HG02852 (cell line): ENCODE results near the gene RBM42.
A peak's percentile ranks its signal among the peaks of the same experiment; 100 is the strongest.
"Not testable (repeated sequence)": the region's sequence is repeated elsewhere in the genome, so short reads cannot be mapped to it uniquely, and the experiment has no call there.

Experiments used
- ATAC-seq: cut with Tn5 transposase; IDR thresholded peaks from one replicate; pipeline ENCODE4 v1.9.1; 2021; ENCODE audit warnings: mild to moderate bottlenecking, moderate library complexity; ENCODE audit not compliant: unreplicated experiment

Gene RBM42, protein sequence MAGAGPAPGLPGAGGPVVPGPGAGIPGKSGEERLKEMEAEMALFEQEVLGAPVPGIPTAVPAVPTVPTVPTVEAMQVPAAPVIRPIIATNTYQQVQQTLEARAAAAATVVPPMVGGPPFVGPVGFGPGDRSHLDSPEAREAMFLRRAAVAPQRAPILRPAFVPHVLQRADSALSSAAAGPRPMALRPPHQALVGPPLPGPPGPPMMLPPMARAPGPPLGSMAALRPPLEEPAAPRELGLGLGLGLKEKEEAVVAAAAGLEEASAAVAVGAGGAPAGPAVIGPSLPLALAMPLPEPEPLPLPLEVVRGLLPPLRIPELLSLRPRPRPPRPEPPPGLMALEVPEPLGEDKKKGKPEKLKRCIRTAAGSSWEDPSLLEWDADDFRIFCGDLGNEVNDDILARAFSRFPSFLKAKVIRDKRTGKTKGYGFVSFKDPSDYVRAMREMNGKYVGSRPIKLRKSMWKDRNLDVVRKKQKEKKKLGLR

GRCh38 chr19:35628565-35629331 lies at the start of gene RBM42:
Gene RBM42, plus strand, starts transcription at chr19:35629036. Its CDS starts 118 bp downstream, at chr19:35629154.
- ATAC-seq = peak; percentile 95

GRCh38 chr19:35582760-35583159 lies 46.1 kb upstream of the RBM42 start:
- no peak for ATAC-seq

DNA sequence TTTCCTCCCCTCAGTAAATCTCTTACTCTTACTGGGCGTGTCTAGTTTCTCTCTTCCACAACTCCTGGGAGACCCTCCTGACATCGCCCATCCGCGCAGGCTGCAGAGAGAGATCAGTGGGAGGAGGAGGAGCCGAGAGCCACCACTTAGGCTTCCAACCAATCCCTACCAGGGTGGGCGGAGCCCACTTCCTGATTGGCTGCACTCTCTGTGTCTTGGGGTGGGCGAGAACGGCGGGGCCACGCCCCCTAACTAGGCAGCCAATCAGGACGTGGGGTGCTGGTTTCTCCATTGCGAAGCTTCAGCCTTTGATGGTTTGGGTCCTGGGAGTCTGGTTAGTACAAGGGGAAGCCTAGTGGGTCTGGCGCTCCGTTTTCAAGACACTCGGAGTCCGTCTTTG lies 43.0 kb upstream of the RBM42 start, which contains the start of gene PMIS2:
Gene PMIS2, plus strand, starts transcription at position 326 of the 400 bp plus-strand sequence. CDS start 87 bp downstream, outside the sequence.
- no peak for ATAC-seq

GRCh38 chr19:35587321-35587720 lies 41.5 kb upstream of the RBM42 start:
- no peak for ATAC-seq

DNA sequence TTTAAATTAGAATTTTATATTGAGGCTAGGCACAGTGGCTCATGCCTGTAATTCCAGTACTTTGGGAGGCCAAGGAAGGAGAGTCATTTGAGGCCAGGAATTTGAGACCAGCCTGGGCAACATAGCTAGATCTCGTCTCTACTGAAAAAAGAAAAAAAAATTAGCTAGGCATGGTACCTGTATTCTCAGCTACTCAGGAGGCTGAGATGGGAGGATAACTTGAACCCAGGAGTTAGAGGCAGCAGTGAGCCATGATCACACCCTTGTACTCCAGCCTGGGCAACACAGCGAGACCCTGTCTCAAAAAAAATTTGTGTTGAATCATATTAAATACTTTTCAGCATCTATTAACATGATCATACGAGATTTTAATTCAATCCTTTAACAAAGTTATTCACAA lies 38.0 kb upstream of the RBM42 start:
- ATAC-seq = no peak

GRCh38 chr19:35592226-35592625 lies 36.6 kb upstream of the RBM42 start:
- ATAC-seq = no peak

DNA sequence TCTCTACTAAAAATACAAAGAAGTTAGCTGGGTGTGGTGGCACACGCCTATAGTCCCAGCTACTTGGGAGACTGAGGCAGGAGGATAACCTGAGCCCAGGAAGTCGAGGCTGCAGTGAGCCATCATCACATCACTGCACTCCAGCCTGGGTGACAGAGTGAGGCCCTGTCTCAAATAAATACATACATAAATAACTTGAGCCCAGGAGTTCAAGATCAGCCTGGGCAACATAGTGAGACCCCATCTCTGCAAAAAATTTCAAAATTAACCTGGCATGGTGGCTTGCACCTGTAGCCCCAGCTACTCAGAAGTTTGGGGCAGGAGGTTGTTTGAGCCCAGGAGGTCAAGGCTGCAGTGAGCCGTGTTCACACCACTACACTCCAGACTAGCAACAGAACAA lies 33.8 kb upstream of the RBM42 start:
- not testable (repeated sequence) for ATAC-seq

DNA sequence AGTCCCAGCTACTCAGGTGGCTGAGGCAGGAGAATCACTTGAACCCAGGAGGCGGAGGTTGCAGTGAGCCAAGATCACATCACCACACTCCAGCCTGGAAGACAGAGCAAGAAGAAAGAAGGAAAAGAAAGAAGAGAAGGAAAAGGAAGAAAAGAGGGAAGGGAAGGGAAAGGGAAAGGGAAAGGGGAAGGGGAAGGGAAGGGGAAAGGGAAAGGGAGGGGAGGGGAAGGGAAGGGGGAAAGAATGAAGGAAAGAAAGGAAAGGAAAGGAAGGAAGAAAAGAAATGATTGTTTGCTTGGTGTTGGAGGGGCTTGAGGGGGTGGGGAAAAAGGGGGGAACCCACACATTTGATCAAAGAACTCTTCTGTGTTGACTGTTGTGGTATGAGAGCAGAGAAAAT lies 32.9 kb upstream of the RBM42 start:
- ATAC-seq = no peak

DNA sequence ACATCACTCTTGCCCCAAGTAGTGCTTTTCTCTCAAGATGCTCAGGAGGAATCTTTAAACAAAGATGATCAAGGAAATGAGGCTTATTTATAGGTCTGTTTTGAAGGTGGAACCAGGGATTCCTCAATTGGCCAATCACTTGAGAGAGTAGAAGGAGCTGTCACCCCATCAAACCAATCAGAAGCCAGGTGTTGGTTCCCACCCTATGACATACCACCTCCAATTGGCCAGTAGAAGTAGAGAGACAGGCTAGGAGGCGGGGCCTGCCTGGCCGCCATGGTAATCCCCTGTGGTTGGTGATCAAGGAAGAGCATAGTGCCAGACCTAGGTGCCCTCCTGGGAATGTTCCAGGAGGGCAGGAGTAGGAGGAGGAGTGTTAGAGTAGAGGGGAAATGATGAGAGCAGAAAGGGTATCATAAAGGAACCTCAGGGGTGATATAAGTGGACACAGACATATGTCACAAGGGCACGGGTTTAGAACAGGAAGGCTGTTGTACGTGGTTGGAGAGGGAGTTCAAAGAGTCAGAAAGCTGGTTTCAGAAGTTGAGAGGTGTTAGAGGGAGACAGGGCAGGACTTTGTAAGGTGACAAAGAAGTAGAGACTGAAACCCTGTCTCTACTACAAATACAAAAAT lies 32.4 kb upstream of the RBM42 start:
- ATAC-seq = no peak

- ATAC-seq = no peak
Observed at GRCh38 chr19:35601971-35602370, 26.9 kb upstream of the RBM42 start.

- not testable (repeated sequence) for ATAC-seq
Observed at GRCh38 chr19:35604436-35604835, 24.4 kb upstream of the RBM42 start.

GRCh38 chr19:35607170-35607569 lies 21.7 kb upstream of the RBM42 start:
- not testable (repeated sequence) for ATAC-seq

GRCh38 chr19:35607661-35608060 lies 21.2 kb upstream of the RBM42 start:
- ATAC-seq = no peak

DNA sequence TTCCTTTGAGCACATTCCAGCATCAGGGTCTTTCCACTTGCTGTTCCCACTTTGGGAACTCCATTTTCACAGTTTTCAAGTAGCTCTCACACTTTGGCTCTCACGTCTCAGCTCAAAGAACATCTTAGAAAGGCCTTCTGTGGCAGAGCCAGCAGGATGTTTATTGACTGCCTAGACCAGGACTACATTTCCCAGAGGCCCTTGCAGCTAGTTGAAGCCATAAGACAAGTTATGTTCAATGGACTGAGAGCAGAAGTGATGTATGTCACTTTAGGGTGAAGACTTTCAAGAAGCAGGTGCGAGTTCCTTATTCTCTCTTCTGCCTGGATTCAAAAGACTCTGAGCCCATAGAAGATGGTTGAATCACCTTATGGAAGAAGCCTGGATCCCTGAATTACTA lies 20.6 kb upstream of the RBM42 start:
- no peak for ATAC-seq

GRCh38 chr19:35609851-35610353 lies 18.9 kb upstream of the RBM42 start:
- ATAC-seq = no peak

- no peak for ATAC-seq
Observed at GRCh38 chr19:35612224-35612558, 16.6 kb upstream of the RBM42 start.

DNA sequence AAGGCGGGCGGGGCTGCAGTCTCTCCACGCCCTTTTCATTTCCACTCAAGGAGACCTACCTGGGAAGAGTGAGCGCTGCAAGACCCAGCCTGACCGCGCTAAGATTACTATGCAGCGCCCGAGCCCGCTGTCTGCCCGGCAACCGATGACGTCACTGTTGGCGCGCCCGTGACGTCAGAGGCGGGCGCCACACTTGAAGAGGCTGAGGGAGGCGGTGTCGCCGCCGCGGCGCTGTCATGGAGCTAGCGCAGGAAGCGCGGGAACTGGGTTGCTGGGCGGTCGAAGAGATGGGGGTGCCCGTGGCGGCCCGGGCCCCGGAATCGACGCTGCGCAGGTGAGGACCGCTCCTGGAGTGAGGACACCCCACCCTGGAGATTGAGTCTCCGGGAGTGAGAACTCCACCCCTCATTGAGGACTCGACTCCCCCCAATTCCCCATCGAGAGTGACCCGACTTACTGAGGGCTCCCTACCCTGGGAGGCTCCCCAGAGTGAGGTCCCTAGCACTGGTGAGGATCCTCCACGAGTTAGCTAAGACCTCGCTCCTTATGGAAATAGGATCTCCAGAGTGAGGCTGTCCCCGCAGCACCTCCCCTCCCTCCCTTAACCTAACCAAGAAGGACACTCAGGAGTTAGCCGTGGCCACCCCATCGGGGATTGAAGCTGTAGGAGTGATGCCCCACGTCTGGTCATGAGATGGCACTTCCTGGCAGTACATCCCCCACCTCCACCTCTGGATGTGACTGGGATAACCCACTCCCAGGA lies 16.1 kb upstream of the RBM42 start, which contains the start of gene HAUS5:
Gene HAUS5, plus strand, starts transcription at position 177 of the 763 bp plus-strand sequence. Its CDS starts 60 bp downstream, at position 237.
- ATAC-seq = peak; percentile 79

DNA sequence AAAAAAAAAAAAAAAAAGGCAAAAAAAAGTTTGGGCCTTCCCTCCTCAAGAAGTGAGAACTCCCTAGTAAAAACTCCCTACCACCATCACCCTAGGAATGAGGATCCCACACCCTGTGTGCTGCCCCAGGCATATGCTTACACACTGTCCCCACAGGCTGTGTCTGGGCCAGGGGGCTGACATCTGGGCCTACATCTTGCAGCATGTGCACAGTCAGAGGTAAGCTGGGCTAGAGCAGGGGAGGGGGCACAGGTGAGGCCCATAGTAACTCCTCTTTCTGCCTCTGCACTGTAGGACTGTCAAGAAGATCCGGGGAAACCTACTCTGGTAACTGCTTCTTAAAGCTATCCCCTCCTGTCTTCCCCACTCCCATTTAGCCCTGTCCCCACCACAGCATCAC lies 15.3 kb upstream of the RBM42 start:
- ATAC-seq = no peak

DNA sequence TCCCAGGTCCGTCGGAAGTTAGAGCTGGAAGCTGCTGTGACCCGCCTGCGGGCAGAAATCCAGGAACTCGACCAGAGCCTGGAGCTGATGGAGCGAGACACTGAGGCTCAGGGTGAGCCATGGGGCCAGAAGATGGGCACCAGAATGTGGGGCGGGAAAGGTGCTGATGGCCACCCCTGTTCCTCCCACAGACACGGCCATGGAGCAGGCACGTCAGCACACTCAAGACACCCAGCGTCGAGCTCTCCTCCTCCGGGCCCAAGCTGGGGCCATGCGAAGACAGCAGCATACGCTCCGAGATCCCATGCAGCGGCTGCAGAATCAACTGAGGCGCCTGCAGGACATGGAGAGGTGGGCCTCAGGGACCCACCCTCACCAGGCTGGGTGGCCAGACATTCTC lies 13.8 kb upstream of the RBM42 start:
- ATAC-seq = no peak

DNA sequence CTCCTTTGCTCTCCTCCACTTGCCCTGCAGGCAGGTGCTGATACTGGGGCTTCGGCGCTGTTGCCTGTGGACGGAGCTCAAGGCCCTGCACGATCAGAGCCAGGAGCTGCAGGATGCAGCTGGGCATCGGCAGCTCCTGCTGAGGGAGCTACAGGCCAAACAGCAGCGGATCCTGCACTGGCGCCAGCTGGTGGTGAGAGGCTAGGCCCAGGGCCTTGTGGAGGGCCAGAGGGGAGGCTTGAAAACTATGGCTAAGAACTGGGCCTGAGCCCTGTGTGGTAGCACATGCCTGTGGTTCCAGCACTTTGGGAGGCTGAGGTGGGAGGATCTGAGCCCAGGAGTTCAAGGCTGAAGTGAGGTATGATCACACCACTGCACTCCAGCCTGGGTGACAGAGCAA lies 10.0 kb upstream of the RBM42 start:
- no peak for ATAC-seq
